Measurements from ENCODE around the gene ADAM23.

The ADAM23 gene

GRCh38 chr2:206482633-206483032, 39.3 kb downstream of the ADAM23 start:
- no peak for DNase-seq (ENCODE audit: low read depth in 2 of 2)
- H3K4me3 ChIP-seq (replicated peaks in 1 of 2; ENCODE audit: low read depth in 2 of 2, low read length in 2 of 2), result no peak overlapping the region
- no peak for TF ChIP-seq CTCF (IDR thresholded peaks at IDR 0.05; ENCODE audit: low read depth, low read length)

GRCh38 chr2:206488053-206488452, 44.7 kb downstream of the ADAM23 start:
- no peak for TF ChIP-seq CTCF (IDR thresholded peaks at IDR 0.05; ENCODE audit: low read depth, low read length)
- no peak overlapping the region for H3K4me3 ChIP-seq (replicated peaks in 1 of 2; ENCODE audit: low read depth in 2 of 2, low read length in 2 of 2)
- DNase-seq (ENCODE audit: low read depth in 2 of 2), result no peak

GRCh38 chr2:206488623-206489022, 45.3 kb downstream of the ADAM23 start:
- no peak for DNase-seq (ENCODE audit: low read depth in 2 of 2)
- H3K4me3 ChIP-seq (replicated peaks in 1 of 2; ENCODE audit: low read depth in 2 of 2, low read length in 2 of 2), result no peak overlapping the region
- no peak for TF ChIP-seq CTCF (IDR thresholded peaks at IDR 0.05; ENCODE audit: low read depth, low read length)

GRCh38 chr2:206494061-206494460, 50.7 kb downstream of the ADAM23 start:
- H3K4me3 ChIP-seq (replicated peaks in 1 of 2; ENCODE audit: low read depth in 2 of 2, low read length in 2 of 2), result no peak overlapping the region
- DNase-seq (ENCODE audit: low read depth in 2 of 2), result no peak
- TF ChIP-seq CTCF (IDR thresholded peaks at IDR 0.05; ENCODE audit: low read depth, low read length), result no peak

GRCh38 chr2:206502729-206503128, 59.4 kb downstream of the ADAM23 start:
- no peak overlapping the region for H3K4me3 ChIP-seq (replicated peaks in 1 of 2; ENCODE audit: low read depth in 2 of 2, low read length in 2 of 2)
- no peak for TF ChIP-seq CTCF (IDR thresholded peaks at IDR 0.05; ENCODE audit: low read depth, low read length)

GRCh38 chr2:206511283-206511682, 68.0 kb downstream of the ADAM23 start:
- H3K4me3 ChIP-seq (replicated peaks in 1 of 2; ENCODE audit: low read depth in 2 of 2, low read length in 2 of 2), result no peak overlapping the region
- no peak for TF ChIP-seq CTCF (IDR thresholded peaks at IDR 0.05; ENCODE audit: low read depth, low read length)
- DNase-seq (ENCODE audit: low read depth in 2 of 2), result no peak

More at GRCh38 chr2:206502729-206503128, 59.4 kb downstream of the ADAM23 start:
- no peak for DNase-seq (ENCODE audit: low read depth in 2 of 2)

- no peak overlapping the region for H3K4me3 ChIP-seq (replicated peaks in 1 of 2; ENCODE audit: low read depth in 2 of 2, low read length in 2 of 2)
- TF ChIP-seq CTCF (IDR thresholded peaks at IDR 0.05; ENCODE audit: low read depth, low read length), result no peak
- DNase-seq (ENCODE audit: low read depth in 2 of 2), result no peak
These were observed 69.7 kb downstream of the ADAM23 start for GRCh38 chr2:206512999-206513398.
